Measurements from ENCODE around the gene GP1BB.
"Not testable (repeated sequence)": the region's sequence is repeated elsewhere in the genome, so short reads cannot be mapped to it uniquely, and the experiment has no call there.

The GP1BB gene
- long read RNA-seq, donor 1, partial matches to known transcripts, result 0 of 1 reads
- long read RNA-seq, donor 1, other reads (novel, unspliced or antisense), result 0 of 1 reads
- long read RNA-seq, donor 2, partial matches to known transcripts, result 0 of 1 reads
- long read RNA-seq, donor 2, other reads (novel, unspliced or antisense), result 0 of 1 reads
- long read RNA-seq, donor 3, partial matches to known transcripts, result 0 of 3 reads
- long read RNA-seq, donor 3, other reads (novel, unspliced or antisense), result 0 of 3 reads
- long read RNA-seq, donor 4, partial matches to known transcripts, result 0 of 2 reads
- long read RNA-seq, donor 4, other reads (novel, unspliced or antisense), result 0 of 2 reads
- long read RNA-seq, donor 5, partial matches to known transcripts, result 0 of 3 reads
- long read RNA-seq, donor 5, other reads (novel, unspliced or antisense), result 0 of 3 reads
- long read RNA-seq, donor 6, partial matches to known transcripts, result 0 of 1 reads
- long read RNA-seq, donor 6, other reads (novel, unspliced or antisense), result 0 of 1 reads
- long read RNA-seq, donor 7, transcript GP1BB-201 (2 exons, 1,553 nt), result major isoform, 10 of 10 reads
- long read RNA-seq, donor 7, partial matches to known transcripts, result 0 of 10 reads
- long read RNA-seq, donor 7, other reads (novel, unspliced or antisense), result 0 of 10 reads
- long read RNA-seq, donor 8, partial matches to known transcripts, result 0 of 2 reads
- long read RNA-seq, donor 8, other reads (novel, unspliced or antisense), result 0 of 2 reads

GRCh38 chr22:19723232-19723982 is at the start of gene GP1BB:
Gene GP1BB, plus strand, starts transcription at chr22:19723539. Its CDS starts 31 bp downstream, at chr22:19723570.
- DNase-seq, result peak; percentile 74

GRCh38 chr22:19673660-19674059 is 49.7 kb upstream of the GP1BB start:
- DNase-seq, result no peak

- no peak for DNase-seq
Measured at GRCh38 chr22:19674129-19674928, 49.0 kb upstream of the GP1BB start.

GRCh38 chr22:19674929-19675253 is 48.4 kb upstream of the GP1BB start:
- DNase-seq, result no peak

GRCh38 chr22:19675428-19675827 is 47.9 kb upstream of the GP1BB start:
- no peak for DNase-seq

GRCh38 chr22:19676437-19676836 is 46.9 kb upstream of the GP1BB start:
- not testable (repeated sequence) for DNase-seq

- DNase-seq, result no peak
Measured at GRCh38 chr22:19678949-19679521, 44.3 kb upstream of the GP1BB start.

- peak; percentile 48 for DNase-seq
Measured at GRCh38 chr22:19679522-19680101, 43.7 kb upstream of the GP1BB start.

- no peak for DNase-seq
Measured at GRCh38 chr22:19680287-19680881, 43.0 kb upstream of the GP1BB start.

- no peak for DNase-seq
Measured at GRCh38 chr22:19680911-19681862, 42.2 kb upstream of the GP1BB start.

- DNase-seq, result no peak
Measured at GRCh38 chr22:19681863-19682245, 41.5 kb upstream of the GP1BB start.

GRCh38 chr22:19686946-19687345 is 36.4 kb upstream of the GP1BB start:
- DNase-seq, result no peak

- DNase-seq, result no peak
Measured at GRCh38 chr22:19687561-19688300, 35.6 kb upstream of the GP1BB start.

GRCh38 chr22:19688301-19689290 is 34.7 kb upstream of the GP1BB start:
- DNase-seq, result no peak

- no peak for DNase-seq
Measured at GRCh38 chr22:19689408-19689807, 33.9 kb upstream of the GP1BB start.

- DNase-seq, result no peak
Measured at GRCh38 chr22:19691007-19691720, 32.2 kb upstream of the GP1BB start.

- peak; percentile 53 for DNase-seq
Measured at GRCh38 chr22:19691721-19692341, 31.5 kb upstream of the GP1BB start.
